NCI-H510A (cell line): ENCODE measurements around the gene GHR.

ENCODE experiments used
- DNase-seq: peaks from one replicate; lab custom pipeline; 2025; lab: John Stamatoyannopoulos, UW

The GHR gene

DNA sequence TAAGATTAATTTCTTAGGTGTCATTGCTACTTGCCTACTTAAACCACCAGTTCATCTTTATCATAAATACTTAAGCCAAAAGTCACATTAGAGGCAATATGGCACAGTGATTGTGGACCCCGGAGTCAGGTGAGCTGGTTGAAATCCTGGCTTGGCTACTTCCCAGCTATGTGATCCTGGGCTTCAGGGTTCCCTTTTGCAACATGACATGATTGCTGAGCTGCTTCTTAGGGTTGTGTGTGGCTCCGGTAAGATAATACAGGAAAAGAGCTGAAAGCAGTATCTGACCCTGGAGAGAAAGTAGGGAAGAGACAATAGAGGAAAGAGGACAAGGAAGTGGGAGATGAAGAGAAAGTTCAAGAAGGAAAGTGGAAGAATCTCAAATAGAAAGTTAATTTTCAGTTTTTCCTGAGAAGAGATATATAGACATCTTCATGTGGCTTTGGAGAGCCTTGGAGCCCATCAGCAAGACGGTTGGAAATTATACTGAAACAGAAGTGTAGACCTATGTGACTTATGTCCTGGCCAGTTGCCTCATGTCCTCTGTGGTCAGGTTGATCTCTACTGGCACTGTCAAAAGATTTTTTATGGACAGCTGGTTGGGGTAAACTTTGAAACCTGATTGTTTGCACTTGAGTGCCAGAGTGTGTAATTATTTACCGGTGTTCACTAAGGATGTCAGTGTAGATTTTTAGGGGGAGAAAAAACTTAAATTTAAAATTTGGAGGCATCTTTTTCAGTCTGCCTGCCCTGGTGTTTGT lies 93.2 kb downstream of the GHR start:
- DNase-seq, result no peak

DNA sequence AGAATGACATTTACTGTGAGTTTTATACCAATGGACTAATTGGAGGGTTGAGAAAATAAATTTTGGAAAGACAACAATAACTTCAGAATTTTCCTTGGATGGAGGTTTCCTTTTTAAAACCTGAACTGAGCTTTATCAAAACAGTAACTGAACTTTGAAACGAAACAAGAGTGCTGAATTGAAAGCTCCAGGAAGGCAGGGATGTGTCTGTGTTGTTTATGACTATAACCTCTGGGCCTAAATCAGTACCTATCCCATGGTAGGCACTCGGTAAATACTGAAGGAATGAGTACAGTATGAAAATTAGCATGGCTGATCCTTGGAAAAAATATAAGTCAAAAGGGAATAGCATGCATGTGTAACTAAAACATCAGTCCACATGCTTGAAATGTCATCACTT lies 93.9 kb downstream of the GHR start:
- no peak for DNase-seq

DNA sequence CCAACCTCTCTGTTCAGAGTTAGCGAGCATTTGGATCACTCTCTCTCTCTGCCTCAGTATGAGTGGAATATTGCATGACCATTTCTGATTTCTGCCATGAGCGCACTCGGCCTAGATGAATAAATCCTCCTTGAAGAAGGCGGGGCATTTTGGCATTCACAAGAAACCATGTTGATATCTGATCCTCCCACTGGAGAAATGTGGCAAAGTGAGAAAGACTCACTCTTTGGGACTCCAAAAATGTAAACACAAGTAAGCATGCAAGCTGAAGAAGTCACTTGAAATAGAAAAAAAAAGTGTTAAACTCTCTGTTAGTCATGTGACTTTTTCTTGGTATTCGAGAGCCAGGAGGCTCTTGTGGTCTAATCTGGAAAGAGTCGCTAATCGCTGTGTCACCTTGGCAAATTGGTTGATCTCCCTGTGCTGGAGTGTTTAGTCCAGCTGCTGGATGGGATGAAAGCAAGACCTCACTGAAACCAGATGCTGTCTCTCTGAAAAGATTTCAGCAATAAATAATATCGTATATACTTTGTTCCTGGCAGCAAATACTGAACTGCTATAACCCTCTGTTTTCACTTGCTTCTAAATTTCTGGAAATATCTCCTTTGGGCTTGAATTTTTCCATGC lies 95.5 kb downstream of the GHR start:
- DNase-seq, result no peak

DNA sequence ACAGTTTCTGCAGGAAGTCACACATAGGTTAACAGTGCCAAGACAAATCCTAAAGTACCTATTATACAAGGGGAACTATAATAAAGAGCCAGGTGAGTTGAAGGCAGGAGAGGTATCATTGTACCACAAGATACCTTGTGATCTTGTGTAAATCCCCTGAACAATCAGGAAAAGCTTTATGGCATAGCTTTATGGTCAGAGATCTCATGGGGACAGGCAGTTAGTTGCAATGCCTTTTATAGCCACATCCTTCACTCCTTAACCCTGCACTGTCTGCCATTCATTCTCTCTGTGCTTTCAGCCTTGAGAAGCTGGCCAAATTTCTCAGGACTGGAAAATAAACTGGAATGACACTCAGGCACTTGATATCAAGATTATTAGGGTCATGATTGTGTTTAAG lies 97.0 kb downstream of the GHR start:
- no peak for DNase-seq

DNA sequence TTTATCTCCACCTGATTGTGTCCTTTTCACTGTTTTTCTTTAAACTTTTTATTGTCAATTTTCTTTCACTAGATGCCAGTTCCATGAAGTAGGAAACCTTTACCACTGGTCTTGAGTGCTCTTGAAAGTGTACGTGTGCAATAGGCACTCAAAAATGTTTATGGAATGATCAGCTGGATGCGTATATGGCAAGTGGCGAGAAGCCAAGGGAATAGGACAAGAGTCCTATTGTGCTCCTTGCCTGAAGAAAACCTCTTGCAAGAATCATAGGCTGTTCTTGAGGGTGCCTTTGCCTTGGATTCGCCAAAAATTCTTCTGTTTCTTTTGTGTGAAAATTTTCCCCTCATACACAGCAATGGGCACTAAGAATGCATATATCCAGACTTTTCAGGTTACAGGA lies 97.7 kb downstream of the GHR start:
- DNase-seq, result no peak

DNA sequence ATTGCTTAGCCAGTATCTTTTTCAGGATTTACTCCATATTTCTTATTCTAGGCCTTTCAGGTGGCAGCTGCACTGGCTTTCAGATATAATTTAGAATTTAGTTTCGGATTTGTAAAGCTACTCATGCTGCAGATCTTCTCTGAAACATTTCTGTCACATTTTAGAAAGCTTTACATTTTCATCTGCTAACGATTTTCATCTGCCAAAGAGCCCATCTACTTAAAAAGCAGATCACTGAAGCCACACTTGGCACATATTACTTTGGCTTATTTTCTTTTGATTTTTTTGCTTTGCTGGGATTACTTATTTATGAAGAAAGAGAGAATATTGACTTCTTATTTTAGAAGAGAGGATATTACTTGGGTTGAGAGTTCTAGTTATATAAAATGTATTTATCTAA lies 98.2 kb downstream of the GHR start:
- DNase-seq, result no peak

DNA sequence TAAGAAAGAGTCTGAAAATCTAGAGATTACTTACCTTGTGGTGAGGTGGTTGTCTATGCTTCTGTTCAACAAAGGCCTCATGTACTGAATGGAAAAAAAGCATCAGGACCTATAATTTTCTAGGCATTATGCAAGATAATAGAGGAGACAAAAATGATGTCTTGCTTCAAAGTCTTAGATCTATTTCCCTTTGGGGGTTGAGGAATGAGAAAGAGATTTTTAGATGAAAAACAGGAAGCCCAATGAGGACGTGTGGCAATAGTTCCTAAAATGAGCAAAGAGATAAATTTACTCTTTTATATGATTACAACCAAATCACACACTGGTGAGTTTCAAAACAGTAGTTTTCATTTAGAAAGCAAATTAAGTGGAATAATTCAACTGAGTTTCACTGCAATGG lies 99.5 kb downstream of the GHR start:
- no peak for DNase-seq

DNA sequence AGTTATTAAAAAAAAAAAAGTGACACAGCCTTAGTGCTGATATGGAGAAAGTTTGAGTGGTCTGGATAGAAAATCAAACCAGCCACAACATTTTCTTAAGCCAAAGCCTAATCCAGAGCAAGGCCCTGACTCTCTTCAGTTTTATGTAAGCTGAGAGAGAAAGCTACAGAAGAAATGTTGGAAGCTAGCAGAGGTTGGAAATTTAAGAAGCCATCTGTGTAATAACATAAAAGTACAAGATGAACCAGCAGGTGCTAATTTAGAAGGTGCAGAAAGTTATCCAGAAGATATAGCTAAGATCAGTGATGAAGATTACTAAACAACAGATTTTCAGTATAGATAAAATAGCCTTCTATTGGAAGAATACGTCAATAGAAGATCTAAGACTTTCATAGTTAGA lies 102.9 kb downstream of the GHR start:
- no peak for DNase-seq

DNA sequence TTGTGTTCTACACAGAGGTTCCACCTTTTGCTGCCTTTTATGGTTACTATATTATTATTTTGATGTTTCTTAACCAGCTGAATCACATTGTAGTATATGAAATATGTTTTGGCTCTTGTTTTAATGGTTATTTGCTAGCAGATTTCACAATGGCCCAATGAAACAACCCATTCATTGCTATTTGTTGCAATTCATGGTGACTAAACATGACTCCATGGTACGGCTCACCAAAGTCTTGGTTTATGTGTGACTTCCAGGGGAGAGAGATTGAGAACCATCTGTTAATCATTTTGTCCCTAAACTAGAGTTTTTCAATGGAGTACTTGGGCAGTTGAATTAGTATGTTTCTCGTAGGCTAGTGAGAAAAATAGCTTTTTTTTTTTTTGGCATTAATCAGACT lies 108.4 kb downstream of the GHR start:
- DNase-seq, result no peak

DNA sequence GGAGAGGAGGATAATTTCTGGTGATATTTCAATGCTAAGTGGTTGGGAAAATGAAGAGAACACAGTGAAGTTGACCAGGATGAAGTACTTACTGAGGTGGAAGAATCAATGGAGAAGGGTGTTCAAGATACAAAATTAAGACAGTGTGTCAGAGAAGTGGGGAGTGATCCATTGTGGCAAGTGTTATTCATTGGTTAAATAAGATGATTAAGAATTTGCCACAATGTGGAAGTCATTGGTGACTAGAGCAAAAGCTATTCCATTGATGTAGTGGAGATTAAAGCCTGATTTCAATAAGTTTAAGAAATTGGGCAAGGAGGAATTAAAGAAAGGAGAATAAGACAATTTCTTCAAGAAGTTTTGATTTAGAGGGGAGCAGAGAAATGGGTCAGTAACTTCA lies 118.9 kb downstream of the GHR start:
- DNase-seq, result no peak

DNA sequence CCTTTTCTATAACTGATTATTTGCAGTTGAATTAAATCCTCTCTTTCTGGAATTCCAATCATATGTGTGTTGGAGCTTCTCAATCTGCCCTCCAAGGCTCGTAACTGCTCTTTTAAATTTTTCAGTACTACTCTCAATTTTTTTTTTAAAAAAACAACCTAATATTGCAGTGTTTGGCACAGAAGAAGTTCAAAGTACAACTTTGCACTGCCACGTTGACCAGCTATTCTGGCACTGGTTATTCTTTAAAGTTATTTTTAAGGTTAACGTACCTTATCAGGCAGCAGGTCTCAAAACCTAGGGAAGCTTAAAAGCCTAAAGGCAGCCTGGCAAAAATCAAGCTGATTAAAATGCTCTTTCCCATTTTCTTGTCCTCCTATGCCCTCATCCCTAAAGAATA lies 120.5 kb downstream of the GHR start:
- no peak for DNase-seq

DNA sequence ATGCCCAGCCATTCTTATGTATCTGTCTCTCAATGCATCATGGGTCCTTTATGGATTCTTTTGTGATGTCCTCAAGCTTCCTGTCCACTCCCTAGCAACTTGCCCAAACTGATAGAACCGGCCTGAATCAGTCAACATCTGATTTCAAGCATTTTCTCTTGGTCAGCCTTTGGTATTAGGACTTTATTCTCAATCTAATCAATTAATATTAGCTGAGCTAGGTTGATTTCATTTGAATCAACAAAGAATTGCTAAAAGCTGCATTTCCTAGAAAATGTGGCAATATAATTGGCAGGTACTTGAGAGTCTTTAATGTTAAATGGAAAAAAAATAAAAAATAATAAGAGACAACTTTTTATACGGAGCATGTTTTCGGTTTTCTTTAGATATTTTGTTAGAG lies 121.8 kb downstream of the GHR start:
- DNase-seq, result no peak

DNA sequence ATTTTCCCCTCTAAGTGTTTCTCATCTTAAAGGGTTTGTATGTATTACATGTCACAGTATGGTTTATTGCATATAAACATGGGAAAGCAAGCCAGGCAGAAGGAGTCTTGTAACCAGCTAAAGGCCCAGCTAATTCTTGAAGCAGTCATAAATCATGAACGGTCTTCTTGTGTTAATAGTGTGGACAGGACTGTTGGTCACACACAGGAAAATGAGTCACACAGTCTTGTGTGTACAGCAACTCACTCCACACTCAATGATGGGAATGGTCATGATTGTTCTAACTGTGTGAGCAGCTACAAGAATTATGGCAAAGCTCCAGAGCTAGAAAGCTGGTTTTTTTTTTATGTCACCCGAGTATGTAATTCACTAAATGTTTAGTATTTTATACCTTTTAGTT lies 123.9 kb downstream of the GHR start:
- DNase-seq, result no peak

DNA sequence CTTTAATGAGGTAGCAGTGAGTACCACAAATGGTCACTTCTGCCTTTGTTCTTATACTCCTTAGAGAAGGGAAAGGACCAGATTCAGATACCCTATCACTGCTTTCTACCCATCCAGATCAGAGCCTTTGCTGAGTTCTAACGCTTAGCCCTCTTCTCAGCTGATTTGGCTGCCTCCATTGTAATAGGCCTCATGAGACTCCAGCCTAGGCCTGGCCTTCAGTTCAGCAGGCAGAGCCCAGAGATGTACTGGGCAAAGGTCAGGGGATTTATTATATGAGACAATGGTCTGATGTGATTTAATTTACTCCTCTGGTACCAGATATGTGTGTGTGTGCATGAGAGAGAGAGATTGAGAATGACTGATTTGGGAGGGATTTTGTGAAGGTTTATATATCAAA lies 124.7 kb downstream of the GHR start:
- no peak for DNase-seq

DNA sequence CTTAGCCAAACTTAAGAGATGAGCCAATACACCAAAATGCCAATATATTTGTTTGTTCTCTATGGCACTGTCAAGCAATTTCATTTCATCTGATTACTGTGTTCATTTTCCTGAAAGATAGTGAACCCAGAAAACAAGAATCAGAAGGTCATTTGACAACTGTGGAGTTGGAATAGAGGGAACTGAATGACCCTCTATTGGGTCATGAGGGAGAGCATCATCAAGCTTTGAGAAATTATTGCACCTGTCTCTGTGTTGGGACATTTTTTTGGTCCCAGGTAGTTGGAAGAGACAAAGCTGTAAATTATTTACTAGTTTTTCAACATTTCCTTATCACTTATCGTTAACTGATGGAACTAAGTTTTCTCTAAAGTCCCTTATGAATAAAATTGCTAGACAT lies 129.4 kb downstream of the GHR start:
- no peak for DNase-seq

DNA sequence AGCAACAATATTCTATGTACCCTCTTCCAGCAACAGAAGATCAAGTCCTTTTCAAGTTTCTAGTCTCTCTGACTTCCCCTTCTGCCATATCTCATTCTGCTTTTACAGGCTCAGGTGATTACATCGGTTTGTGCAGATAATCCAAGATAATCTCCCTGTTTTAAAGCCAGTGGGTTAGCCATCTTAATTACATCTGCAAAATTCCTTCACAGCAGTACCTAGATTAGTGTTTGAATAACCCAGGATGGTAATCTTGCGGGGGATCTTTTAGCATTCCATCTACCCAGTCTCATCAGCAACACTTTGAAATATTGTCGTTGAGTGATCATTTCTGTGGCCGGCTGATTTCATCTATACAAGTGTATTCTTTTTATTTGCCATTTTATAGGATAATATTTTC lies 130.2 kb downstream of the GHR start:
- no peak for DNase-seq

DNA sequence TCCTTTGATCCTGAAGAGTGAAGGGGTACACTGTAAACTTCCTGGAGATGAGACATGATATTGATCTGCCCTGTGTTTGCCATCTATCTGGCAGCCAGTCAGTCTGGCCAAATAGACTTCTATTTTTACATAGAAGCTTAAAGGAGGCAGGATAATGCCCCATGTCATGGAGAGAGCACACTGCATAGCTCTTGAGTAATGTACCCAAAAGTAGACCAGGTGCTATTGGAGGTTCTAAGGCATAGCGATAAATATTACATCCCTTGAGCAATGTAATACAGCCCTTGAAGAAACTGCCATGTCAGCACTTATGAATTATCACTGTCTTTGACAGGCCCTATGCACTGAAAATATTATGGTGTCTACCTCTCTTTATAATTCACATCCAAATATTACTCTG lies 131.8 kb downstream of the GHR start:
- DNase-seq, result no peak

DNA sequence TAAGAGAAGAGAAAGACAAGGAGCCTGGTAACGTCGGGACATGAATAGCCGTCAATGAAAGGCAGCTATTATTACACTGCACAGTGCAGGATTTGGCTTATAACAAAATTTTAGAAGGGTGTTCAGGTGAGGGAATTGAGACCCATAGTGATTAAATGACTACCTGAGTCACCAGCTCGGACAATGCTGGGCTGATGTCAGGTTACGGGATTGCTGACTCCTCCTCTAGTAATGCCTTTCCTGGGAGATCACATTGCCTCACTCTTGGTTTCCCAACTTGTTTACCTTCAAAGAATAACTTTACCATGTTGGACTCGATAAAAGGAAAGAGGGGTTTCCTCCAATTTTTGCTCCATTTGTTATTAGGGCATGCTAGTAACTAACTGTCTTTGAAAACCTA lies 132.6 kb downstream of the GHR start:
- DNase-seq, result no peak

DNA sequence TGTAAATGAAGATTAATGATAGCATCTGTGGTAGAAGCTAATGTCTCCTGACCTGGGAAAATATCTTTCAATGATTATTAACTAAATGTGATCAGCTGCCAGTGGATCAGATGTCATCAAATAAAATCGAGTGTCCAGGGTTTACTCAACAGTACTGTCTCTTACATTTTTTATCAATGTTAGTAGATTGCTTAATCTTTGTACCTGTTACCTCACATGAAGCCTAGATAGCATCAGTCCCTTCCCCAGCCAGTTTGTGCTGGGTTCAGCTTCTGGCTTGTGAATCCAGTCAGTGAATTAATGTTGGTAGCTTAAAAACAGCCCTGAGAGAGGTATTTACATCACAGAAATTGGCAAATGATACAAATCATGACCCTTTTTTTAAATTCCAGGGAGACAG lies 134.4 kb downstream of the GHR start:
- DNase-seq, result no peak

DNA sequence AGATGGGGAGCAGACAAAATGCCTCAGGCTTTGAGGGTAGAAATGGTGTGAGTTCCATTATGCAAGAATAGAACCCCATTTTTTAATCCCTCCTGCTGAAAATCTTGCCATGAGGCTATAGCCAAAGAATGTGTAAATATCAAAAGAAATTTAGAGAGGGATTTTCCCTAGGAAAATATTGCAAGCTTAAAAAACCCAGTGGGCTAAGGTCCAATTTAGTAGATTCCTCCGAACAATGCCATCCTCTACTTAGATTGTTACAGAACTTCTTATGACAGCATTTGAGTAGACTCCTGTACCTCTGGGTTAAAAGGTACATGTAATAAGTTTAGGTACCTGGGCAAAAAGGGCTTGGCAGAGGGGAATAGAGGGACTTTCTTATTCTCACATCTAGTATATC lies 138.4 kb downstream of the GHR start:
- no peak for DNase-seq

DNA sequence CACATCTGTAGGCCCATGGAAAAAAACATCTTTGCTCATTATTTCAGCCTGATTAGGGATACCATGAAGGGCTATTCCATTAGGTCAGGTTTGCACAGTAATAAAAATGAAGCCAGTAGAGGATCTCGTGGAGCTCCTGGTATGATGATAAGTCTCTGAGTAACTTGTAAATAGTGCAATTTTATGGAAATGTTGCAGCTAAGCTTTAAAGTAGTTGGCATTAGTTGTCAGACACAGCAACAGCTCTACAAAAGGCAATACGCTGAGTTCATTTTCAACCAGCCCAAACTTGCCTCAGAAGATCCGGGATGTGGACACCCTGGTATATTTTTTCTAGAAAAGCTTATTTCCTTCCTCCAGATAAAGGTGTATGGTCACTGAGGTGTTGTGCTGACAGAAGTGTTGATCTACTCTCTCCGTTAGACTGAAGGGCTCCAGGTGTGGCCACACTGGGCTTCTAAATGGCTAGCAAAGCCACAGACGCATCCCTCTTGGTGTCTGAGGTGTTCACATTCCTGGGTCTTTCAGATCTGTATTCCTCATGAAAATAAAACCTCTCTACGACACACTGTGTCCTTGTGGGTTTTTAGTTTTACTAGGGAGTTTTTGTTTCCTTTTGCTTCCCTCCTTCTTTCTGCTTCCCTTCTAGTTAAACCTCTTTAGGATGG lies 141.6 kb downstream of the GHR start:
- no peak for DNase-seq

DNA sequence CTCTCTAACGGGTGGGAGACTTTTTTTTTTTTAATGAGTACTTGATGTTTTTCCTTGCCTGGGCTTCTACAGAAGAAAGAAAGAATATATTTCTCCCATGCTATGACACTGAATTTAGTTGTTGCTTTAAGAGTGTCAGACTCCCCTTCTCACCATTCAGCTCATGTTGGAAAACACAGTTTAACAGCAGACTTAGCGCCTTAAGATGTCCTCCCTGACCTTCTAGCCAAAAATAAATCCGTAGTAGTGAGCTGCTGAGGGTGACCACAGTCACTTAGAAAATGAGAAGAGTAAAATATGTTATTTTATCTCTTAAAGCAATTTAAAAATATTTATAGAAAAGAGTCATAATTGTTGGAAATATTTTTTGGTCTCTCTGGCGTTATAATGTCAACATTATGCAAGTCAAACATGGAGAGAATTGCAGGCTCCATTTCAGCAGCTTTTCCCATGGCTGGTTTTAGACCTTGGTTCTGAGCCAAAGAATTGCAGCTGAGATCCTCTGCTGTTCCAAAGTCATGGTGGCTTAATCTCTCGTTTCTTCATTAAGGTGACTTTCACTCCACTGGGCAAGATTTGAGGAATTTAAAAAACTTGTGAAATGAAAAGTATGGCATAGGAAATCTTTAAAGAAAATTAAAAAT lies 143.5 kb downstream of the GHR start:
- DNase-seq, result no peak

DNA sequence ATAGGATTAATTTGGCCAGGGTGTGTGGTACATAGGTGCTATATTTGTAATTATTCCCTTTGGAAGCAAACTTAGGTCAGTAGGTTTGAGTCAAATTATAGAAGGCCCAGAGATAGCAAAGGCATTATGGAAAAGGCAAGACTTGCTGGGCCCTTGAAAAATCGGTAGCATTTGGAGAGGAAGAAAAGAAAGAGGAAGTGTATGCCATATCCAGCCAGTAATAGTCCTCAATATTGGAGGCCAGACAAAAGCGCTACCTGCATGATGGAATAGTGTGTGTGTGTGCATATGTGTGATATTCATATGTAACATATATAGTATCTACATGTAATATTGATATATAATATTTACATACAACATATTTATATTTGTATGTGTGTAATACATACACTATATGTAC lies 146.1 kb downstream of the GHR start:
- DNase-seq, result no peak
